ENCODE results near the gene CBX7.

CBX7 gene

GRCh38 chr22:39146256-39147101, 6.0 kb downstream of the CBX7 start:
- DNase-seq: no peak

GRCh38 chr22:39144101-39144767, 8.2 kb downstream of the CBX7 start:
- peak; percentile 77 for DNase-seq

- no peak for DNase-seq
These were observed 10.3 kb downstream of the CBX7 start for GRCh38 chr22:39142088-39142680.

- DNase-seq: no peak
These were observed 12.5 kb downstream of the CBX7 start for GRCh38 chr22:39139933-39140332.

- no peak for DNase-seq
These were observed 14.0 kb downstream of the CBX7 start for GRCh38 chr22:39138357-39138997.

- DNase-seq: no peak
These were observed 16.2 kb downstream of the CBX7 start for GRCh38 chr22:39136317-39136716.

GRCh38 chr22:39135092-39135896, 17.2 kb downstream of the CBX7 start:
- peak; percentile 44 for DNase-seq

- DNase-seq: no peak
These were observed 18.0 kb downstream of the CBX7 start for GRCh38 chr22:39134366-39135091.

GRCh38 chr22:39133871-39134270, 18.6 kb downstream of the CBX7 start:
- no peak for DNase-seq

- DNase-seq: no peak
These were observed 19.5 kb downstream of the CBX7 start for GRCh38 chr22:39132871-39133524.

GRCh38 chr22:39132281-39132680, 20.2 kb downstream of the CBX7 start:
- DNase-seq: no peak

GRCh38 chr22:39130892-39131855, 21.3 kb downstream of the CBX7 start:
- DNase-seq: no peak

- no peak for DNase-seq
These were observed 22.3 kb downstream of the CBX7 start for GRCh38 chr22:39130152-39130704.

GRCh38 chr22:39129746-39130145, 22.7 kb downstream of the CBX7 start:
- no peak for DNase-seq

- DNase-seq: no peak
These were observed 23.4 kb downstream of the CBX7 start for GRCh38 chr22:39129081-39129480.

- DNase-seq: no peak
These were observed 24.0 kb downstream of the CBX7 start for GRCh38 chr22:39128508-39128907.

GRCh38 chr22:39125622-39126021, 26.9 kb downstream of the CBX7 start:
- DNase-seq: no peak

GRCh38 chr22:39123751-39124581, 28.5 kb downstream of the CBX7 start:
- DNase-seq: no peak
